MCF 10A (cell line): Measurements from ENCODE around the gene HS2ST1. TPM values are rescaled to one million over a fixed set of nuclear protein-coding genes. Genes with fewer than 3 reads are reported as not detected.

Experiments
- BruUV-seq: library from RNA; stranded (reverse); fragments of 400-500 nt; replicated peaks from 2 replicates; lab custom pipeline; 2021; lab: Mats Ljungman, UMichigan
- CTCF ChIA-PET: fragments of 300-600 bp; sonication (Branson Sonifier 250); formaldehyde crosslinking; extraction: SDS; loops from one replicate; lab custom pipeline; 2021; ENCODE audit warnings: antibody characterized with exemption, inconsistent platforms; lab: Yijun Ruan, JAX
- POLR2A ChIA-PET: fragments of 300-600, 350-650 bp; sonication (Branson Sonifier 250); formaldehyde crosslinking; extraction: SDS; loops from one replicate; lab custom pipeline; 2020; ENCODE audit warnings: antibody characterized with exemption, inconsistent platforms; lab: Yijun Ruan, JAX
- DNase-seq: peaks from one replicate; pipeline ENCODE4 v3.0.0-alpha.2; 2018; ENCODE audit not compliant: unreplicated experiment
- H3K27ac Mint-ChIP-seq: one replicate; pipeline ENCODE4 v1.8.0; 2022; ENCODE audit warnings: mild to moderate bottlenecking, low read depth, mixed read lengths; ENCODE audit not compliant: unreplicated experiment
- H3K27me3 Mint-ChIP-seq: one replicate; pipeline ENCODE4 v1.8.0; 2022; ENCODE audit warnings: mixed read lengths; ENCODE audit not compliant: insufficient read depth, unreplicated experiment
- H3K36me3 Mint-ChIP-seq: one replicate; pipeline ENCODE4 v1.8.0; 2022; ENCODE audit warnings: mild to moderate bottlenecking, moderate library complexity, mixed read lengths; ENCODE audit not compliant: insufficient read depth, unreplicated experiment
- H3K4me1 Mint-ChIP-seq: one replicate; pipeline ENCODE4 v1.8.0; 2022; ENCODE audit warnings: mixed read lengths; ENCODE audit not compliant: insufficient read depth, unreplicated experiment
- H3K4me3 Mint-ChIP-seq: one replicate; pipeline ENCODE4 v1.8.0; 2022; ENCODE audit warnings: mild to moderate bottlenecking, moderate library complexity, mixed read lengths; ENCODE audit not compliant: unreplicated experiment
- H3K9me3 Mint-ChIP-seq: one replicate; pipeline ENCODE4 v1.8.0; 2022; ENCODE audit warnings: mixed read lengths; ENCODE audit not compliant: unreplicated experiment
- CTCF ChIP-seq: fragments of 200-600 bp; IDR thresholded peaks from one replicate; pipeline ENCODE4 v1.8.0; 2022; ENCODE audit warnings: antibody characterized with exemption, mild to moderate bottlenecking; ENCODE audit not compliant: unreplicated experiment
- intact Hi-C: fragments of 100-400 bp; cut with micrococcal nuclease; formaldehyde crosslinking; loops from 2 replicates; pipeline ENCODE4 v1.14.1; 2022
- total RNA-seq: library from RNA; stranded (reverse); gene quantifications from 2 replicates; pipeline ENCODE4 v1.2.3, GENCODE V29; 2022

Gene HS2ST1
- total RNA-seq, 1 experiment from 2014 or later: 20.4 TPM

DNA sequence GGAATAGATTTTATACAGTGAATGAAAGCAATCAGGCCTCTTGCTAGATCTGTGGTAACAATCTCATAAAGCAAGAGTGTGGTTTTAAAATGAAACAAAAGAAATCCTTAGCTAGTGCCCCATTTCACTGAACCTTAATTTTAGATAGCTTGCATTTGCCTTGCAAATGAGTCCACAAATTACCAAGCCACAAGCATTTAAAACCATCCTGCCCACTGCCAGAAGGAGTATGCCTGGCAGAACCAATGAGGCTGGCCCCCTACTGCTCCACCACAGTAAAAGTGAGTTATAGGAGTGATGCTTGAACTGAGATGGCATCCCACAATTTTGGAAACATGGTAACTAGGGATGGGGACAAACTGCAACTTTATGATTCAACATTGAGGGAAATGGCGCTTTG, 207.8 kb downstream of the HS2ST1 start:
- ChIA-PET POLR2A (no interaction called here), CTCF (interaction anchor here (1.1 to 1.5 kb wide), 2 partner anchors 9 to 171 kb away, joined by 3 to 4 read pairs; no protein-coding TSS in a partner anchor)
- Mint-ChIP-seq H3K4me1 (peaks cover 6% of the 10 kb centered on the region), H3K27me3 (no peaks in the 10 kb centered on the region), H3K27ac (no peak overlapping the region), H3K9me3 (no peaks in the 10 kb centered on the region), H3K4me3 (no peak overlapping the region), H3K36me3 (no peaks in the 10 kb centered on the region)
- no TSS peak for BruUV-seq
- DNase-seq: no peak
- TF ChIP-seq CTCF: no peak
- intact Hi-C loops: no loop called here

DNA sequence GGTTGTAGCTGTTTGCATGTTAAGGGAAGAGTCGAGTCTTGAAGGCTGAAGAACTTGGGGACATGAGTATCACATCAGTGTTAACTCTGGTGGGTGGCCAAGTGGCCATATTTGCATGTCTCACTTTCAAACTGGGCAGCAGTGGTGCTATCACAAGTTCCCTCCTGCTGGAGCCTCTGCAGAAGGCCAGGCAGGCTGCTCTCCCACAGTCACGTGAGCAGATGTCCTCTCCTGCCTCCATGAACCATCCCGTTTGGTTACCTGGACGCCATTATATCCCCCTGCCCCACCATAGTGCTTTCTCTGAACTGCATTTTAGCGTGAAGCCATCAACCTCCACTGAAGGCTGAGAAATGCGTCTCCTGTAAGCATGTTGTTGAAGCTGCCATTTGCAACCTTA, 209.2 kb downstream of the HS2ST1 start:
- no peaks in the 10 kb centered on the region for H3K9me3 Mint-ChIP-seq
- no peak for TF ChIP-seq CTCF
- H3K27me3 Mint-ChIP-seq: no peaks in the 10 kb centered on the region
- H3K27ac Mint-ChIP-seq: no peak overlapping the region
- ChIA-PET CTCF (interaction anchor here (0.6 to 1.5 kb wide), 4 partner anchors 8 to 521 kb away, joined by 3 to 5 read pairs (median 4); no protein-coding TSS in a partner anchor), POLR2A (interaction anchor here (0.7 kb wide), 1 partner anchor 182 kb away, joined by 3 read pairs; no protein-coding TSS in a partner anchor)
- H3K4me1 Mint-ChIP-seq: peaks cover 4% of the 10 kb centered on the region
- no TSS peak for BruUV-seq
- H3K4me3 Mint-ChIP-seq: no peak overlapping the region
- no peak for DNase-seq
- intact Hi-C loops: no loop called here
- H3K36me3 Mint-ChIP-seq: no peaks in the 10 kb centered on the region

DNA sequence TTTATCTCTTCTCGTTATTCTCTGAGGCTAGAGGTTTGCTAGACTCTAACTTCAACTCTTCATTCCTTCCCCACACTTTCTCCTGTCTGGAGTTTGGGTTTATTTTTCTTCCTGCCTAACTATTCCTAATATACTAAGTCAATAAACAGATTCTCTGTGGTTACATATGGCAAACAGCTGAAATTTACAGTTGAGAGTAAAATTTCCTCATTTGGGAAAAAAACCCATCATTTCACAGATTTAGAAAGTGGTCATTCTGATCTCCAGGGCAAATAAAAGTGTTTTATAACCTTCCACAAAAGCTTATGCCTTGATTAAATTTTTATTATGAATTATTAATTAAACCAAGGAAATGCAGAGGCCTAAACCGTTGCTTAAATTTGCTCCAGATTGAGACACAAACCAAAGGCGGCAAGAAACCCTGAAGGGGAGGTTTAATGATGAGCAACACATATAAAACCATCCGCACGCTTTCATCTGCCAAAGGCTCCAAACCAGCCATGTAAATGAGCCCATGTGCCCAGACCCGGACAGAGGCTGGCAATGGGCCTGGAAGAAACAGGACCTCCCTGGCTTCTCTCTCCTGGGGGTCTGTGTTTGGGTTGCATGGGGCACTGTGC, 212.6 kb downstream of the HS2ST1 start:
- ChIA-PET POLR2A (no interaction called here), CTCF (interaction anchor here (0.7 to 2.1 kb wide), 2 partner anchors 11 to 1174 kb away, joined by 3 to 7 read pairs; no protein-coding TSS in a partner anchor)
- intact Hi-C loops: no loop called here
- H3K27me3 Mint-ChIP-seq: no peaks in the 10 kb centered on the region
- no peak overlapping the region for H3K4me3 Mint-ChIP-seq
- no TSS peak for BruUV-seq
- no peak for DNase-seq
- H3K27ac Mint-ChIP-seq: no peak overlapping the region
- peaks cover 5% of the 10 kb centered on the region for H3K4me1 Mint-ChIP-seq
- no peaks in the 10 kb centered on the region for H3K36me3 Mint-ChIP-seq
- H3K9me3 Mint-ChIP-seq: no peaks in the 10 kb centered on the region
- TF ChIP-seq CTCF: no peak

GRCh38 chr1:87127581-87127980, 213.1 kb downstream of the HS2ST1 start:
- H3K4me3 Mint-ChIP-seq: no peak overlapping the region
- no peaks in the 10 kb centered on the region for H3K27me3 Mint-ChIP-seq
- H3K4me1 Mint-ChIP-seq: peaks cover 5% of the 10 kb centered on the region
- CTCF ChIA-PET: interaction anchor here (0.9 to 2.8 kb wide), 4 partner anchors 11 to 827 kb away, joined by 3 to 9 read pairs (median 6); no protein-coding TSS in a partner anchor
- DNase-seq: no peak
- no peak overlapping the region for H3K27ac Mint-ChIP-seq
- H3K36me3 Mint-ChIP-seq: no peaks in the 10 kb centered on the region
- TF ChIP-seq CTCF: no peak
- no TSS peak for BruUV-seq
- intact Hi-C loops: no loop called here
- no peaks in the 10 kb centered on the region for H3K9me3 Mint-ChIP-seq
- POLR2A ChIA-PET: interaction anchor here (1.3 kb wide), 1 partner anchor 20 kb away, joined by 4 read pairs; no protein-coding TSS in a partner anchor
